HG03139 (cell line): ENCODE data around the gene GRK3.
"Not testable (repeated sequence)": the region's sequence is repeated elsewhere in the genome, so short reads cannot be mapped to it uniquely, and the experiment has no call there.

Experiments
- ATAC-seq: cut with Tn5 transposase; IDR thresholded peaks from one replicate; pipeline ENCODE4 v1.9.1; 2021; ENCODE audit not compliant: unreplicated experiment

GRK3 gene

DNA sequence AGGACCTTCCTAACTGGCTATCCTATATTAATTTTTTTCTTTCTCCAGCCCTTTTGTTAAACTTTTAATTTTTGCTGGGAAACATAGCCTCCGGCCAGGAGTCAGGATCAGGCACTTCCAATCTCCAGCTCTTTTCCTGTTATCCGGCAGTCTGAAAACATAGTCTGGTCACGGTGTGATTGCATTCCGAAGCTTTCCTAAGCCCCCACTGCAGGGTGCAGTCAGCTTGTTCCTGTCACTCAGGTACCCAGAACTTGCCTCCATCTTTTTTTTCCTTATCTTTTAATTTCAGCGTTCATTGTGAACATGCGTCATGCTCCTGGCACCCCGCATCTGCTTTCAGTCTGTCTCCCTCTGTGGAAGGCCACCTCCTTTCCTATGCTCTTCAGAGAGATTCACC, 59.4 kb downstream of the GRK3 start:
- no peak for ATAC-seq

DNA sequence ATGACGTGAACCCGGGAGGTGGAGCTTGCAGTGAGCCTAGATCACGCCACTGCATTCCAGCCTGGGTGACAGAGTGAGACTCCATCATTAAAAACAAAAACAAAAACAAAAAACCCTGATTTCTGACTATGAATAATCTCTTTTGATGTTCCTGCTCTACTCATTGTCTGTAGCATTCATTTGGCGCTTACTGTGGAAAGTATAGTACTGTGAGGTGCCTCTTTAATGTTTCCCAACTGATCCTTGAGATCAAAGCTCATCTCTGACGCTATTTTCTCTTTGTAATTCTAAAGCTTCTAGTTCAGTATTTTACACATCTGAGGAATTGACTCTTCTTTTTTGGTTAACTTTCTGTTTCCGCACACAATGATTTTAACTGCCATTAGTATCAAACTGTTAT, 60.0 kb downstream of the GRK3 start:
- no peak for ATAC-seq

DNA sequence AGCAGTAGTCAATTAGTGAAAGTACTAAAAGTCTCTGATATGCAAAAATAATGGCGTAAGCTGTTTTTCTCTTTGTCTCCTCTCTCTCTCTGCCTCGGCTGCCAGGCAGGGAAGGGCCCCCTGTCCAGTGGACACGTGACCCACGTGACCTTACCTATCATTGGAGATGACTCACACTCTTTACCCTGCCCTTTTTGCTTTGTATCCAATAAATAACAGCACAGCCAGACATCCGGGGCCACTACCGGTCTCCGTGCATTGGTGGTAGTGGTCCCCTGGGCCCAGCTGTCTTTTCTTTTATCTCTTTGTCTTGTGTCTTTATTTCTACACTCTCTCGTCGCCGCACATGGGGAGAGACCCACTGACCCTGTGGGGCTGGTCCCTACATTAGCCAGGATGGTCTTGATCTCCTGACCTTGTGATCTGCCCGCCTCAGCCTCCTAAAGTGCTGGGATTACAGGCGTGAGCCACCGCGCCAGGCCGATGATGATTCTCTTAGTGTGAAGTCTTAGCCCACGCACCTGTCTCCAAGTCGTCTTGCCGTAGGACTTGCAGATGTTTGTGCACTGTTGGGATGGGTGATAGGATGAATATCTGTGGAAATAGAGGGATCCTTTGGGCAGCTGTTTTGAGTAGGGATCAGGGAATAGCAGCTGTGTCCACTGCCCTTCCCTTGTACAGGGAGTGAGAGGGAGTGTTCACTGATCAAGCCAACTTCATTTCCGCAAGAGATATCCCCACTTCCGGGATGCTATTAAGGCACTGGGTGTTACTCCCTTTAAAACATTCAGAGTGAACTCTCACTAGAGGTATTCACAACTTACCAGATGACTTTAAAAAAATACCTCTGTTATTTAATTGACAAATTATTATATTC, 61.5 kb downstream of the GRK3 start:
- not testable (repeated sequence) for ATAC-seq

DNA sequence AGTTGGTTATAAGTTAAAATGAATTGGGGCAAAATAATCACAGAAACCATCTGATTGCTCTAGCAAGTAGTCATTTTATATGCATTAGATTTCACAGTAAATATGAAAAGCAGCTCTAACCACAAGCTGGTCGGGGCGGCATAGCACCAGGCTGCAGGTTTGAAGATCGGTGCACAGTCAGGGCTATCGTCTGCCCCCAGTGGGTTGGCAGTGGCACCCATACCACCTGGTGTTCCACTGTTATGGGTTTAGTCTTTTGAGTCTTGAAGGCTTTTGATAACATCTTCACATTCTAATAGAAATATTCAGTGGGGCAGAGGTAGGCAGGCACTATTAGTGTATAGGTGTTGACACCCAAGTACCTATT, 62.1 kb downstream of the GRK3 start:
- no peak for ATAC-seq

DNA sequence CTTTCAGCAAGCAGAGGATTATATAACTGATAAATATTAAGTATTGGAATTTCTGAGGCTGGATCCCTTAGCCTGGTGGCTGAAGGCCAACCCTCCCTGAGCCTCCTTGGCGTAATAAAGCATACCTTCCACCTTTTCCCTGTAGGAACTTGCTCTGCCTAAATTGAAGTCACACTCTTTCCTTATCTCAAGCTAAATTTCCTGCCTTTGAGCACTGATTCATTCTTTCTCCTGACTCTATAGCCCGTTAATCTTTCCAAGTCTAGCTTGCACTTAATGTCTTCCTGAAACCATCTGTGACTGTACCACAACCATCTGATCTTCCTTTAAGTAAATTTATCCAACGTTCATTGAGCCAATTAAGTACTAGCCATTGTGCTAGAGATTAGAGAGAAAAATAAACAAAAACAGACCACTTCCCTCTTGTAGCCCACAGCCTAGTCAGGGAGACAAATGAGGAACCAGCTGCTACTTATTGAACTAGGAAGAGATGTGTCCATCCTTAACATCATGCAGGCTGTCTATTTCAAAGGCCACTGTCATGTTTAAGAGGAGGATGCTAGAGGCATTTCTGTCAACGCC, 62.9 kb downstream of the GRK3 start:
- ATAC-seq = no peak

DNA sequence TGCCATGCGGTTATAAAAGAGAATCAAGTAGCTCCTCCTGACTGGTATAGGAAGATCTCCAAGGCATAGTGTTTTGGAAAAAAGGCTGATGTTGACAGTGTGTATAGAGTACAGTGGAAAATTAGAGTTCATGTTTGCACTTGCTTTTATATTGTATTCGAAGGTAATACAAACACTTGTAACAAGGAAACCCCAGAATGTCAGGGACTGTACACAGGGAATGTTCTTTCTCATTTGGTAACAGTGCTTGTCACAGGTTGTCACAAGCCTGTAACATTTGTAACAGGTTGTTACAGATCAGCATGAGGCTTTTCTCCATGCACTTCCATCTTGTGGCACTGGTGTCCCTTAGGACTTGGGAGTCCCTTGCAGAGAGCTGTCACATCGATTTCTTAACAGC, 64.0 kb downstream of the GRK3 start:
- ATAC-seq = no peak

DNA sequence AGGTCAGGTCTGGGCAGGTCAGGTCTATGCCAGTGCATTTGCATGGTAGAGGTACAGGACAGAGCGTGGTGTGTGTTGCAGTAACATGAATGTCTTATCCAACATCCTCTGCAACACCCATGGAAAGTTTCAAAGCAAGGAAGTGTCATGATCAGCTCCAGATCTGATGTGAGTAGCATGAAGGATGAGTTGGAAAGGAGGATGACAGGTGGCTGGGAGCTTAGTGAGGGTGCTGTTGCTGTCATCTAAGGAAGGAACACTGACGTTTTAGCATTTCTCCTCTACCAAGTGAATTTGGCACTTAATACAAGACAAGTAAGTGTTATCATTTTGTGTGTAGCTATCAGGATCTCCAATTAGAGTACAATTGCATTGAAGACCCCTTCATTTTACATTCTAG, 65.1 kb downstream of the GRK3 start:
- ATAC-seq = no peak

DNA sequence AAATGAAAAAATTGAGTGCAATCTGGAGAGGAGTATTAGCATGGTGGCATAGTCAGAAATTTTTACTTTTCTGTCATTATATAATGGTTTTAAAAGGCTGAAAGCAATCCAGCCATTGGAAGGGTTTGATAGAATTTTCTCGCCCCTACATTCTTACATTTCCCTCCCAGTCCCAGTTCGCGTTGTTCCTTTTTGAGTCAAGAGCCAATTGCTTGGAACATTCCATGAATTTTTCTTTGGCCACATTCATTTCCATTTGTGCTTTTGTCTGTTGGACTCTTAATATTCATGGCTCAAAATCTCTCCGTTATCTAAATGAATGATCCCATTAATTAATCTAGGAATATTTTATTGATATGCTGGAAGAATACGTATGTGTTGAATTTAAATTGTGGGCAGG, 66.0 kb downstream of the GRK3 start:
- ATAC-seq = no peak

DNA sequence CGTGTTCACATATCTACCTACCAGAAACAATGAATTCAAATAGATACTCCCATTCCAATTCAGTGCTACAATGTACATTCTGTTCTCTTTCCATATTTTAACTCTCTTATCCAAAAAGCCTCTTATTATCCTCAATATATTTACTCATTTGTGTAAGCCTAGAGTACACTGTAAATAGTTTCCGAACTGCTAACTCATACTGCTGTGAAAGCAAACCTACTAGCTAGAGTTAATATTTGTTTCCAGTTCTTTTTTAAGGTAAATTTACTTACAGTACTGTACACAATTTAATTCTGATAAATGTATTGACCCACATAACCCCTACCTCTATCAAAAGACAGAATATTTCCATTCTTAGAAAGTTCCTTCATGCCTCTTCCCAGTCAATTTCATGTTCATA, 71.8 kb downstream of the GRK3 start:
- ATAC-seq = no peak

DNA sequence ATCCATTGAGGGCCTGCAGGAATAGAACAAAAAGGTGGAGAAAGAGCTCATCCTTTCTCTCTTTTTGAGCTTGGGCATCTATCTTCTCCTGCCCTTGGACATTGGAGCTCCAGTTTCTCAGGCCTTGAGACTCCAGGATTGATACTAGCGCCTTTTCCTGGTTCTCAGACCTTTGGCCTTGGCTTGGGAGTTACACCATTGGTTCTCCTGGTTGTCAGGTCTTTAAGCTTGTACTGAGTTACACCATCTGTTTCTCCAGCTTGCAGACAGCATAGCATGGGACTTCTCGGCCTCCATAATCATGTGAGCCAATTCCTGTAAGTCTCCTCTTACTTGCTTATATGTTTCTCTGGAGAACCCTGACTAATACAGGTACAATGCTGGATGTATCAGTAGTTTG, 72.6 kb downstream of the GRK3 start:
- ATAC-seq = no peak

DNA sequence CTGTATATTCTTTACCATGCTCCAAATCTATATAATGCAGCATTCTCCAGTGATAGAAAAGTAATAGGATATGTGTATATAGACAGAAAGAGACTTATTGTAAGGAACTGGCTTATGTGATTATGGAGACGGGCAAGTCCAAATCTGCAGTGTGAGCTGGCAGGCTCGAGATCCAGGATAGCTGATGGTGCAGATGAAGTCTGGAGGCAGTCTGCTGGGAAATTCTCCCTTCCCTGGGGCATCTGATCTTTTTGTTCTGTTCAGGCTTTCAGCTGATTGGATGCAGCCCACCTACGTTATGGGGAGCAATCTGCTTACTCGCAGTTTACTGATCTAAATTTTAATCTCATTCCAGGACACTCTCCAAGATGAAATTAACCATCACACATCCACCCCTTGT, 73.2 kb downstream of the GRK3 start:
- no peak for ATAC-seq

DNA sequence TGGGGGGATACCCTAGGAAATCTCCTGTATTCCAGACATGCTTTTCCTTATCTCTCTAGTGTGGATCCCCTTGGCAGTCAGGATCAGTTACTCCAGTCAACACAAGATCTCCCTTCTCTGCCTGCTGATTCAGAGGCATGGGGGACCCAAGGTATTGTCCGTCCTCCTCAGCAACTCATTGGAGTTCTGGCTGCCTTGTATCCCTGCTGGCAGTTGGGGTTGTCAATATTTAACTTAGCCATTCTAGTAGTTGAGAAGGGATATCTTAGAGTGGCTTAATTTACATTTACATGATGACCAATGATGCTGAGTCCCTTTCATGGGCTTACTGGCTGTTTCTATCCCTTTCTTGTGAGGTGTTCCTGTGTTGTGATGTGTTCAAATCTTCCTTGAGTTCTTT, 74.2 kb downstream of the GRK3 start:
- ATAC-seq = no peak

DNA sequence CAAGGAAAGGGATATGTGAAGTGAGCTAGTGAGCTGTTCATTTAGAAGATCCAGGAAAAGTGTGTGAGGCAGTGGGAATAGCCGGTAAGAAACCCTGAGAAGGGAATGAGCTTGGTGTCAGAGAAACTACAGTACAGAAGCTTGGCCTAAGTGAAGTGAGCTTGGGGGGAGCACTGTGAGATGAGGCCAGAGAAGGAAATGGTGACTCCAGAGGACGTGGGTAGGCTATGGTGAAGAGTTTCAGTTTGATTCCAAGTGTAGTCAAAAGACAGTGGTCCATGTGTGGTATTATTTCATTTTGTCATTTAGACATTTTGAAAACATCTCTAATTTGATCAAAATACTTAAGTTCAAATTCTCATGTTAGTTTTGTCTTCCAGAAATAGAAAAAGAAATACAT, 77.2 kb downstream of the GRK3 start:
- ATAC-seq = no peak

DNA sequence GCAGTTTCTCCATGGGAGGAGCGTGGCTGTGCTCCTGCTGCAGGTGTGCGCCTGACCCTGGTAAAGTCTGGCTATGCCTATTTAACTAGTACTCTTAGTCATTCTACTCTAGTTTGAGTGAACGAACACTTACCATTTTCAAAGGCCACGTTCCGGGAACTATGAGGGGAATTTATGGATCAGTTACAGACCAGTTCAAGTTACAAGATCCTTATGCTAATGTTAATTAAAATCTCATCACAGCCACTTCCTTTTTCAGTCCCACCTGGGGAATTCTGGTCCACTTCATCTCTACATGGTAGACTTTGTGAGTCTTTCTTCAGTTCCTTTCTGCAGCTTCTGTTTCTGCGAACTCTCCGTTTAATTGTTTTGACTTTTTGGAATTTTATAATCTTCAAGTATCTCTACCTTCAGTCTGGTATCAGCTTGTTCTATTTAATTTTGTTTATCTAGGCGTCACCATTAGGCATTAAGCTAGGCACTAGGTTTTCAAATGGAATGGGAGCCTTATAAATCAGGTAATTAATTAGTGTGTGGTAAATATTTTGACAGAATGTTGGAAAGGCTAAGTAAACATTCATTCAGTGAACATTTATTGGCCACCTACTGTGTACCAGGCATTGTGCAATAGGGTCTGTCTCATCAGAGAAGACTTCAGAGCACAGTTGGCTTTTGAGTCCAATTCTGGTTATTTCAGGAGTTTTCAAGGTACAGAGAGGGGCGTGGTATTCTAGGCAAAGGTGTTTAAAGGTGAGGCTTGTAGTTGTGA, 78.9 kb downstream of the GRK3 start:
- no peak for ATAC-seq

DNA sequence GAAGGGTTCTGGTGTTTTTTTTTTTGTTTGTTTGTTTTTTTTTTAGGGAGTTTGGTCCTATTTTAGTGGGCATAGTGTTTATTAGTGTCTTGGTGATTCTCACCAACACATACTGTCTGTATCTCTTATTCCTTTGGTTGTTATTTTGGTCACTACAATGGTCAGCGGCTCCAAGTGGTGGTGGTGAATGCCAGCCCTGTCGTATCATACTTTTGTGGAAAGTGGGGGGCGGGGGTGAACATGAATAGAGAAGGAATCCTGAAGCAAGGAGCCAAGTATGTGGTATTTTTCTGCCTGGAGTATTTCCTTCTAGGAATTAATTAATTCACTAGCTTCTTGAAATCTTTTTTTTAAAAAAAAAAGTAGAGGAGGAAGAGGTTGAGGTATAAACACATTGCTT, 79.6 kb downstream of the GRK3 start:
- ATAC-seq = no peak

DNA sequence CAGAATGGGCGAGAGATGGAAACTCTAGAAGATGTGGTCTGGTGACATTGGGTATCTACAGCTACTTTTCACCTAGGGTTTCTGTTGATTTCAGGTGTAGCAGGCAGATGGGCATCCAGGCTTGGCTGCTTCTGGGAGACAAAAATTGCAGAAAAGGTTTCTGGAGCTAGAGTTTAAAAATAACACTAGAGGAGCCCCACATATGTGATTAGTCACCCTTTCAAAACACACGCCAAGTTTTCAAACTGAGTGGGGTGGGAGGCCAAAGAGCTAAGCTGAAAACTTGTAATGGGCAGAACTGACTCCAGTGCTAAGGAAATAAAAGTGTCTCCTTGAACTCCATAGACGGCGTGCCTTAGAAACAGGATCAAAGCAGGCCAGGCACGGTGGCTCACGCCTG, 80.8 kb downstream of the GRK3 start:
- ATAC-seq = no peak

DNA sequence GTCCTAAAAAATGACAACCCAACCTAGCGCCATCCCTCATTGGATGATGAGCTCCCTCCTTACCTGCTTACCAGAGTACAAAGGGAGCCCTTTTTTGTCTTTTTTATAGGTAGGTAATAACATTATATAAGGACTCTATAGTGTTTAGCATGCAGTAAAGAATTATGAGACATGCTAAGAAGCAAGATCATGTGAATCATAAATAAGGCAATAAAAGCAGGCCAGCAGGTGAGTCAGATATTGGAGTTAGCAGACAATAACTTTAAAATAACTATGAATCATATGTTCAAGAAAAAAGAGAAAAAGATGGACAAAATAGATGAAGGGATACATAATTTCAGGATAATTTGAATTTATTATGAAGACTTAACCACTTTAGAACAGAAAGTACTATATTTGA, 81.5 kb downstream of the GRK3 start:
- no peak for ATAC-seq

DNA sequence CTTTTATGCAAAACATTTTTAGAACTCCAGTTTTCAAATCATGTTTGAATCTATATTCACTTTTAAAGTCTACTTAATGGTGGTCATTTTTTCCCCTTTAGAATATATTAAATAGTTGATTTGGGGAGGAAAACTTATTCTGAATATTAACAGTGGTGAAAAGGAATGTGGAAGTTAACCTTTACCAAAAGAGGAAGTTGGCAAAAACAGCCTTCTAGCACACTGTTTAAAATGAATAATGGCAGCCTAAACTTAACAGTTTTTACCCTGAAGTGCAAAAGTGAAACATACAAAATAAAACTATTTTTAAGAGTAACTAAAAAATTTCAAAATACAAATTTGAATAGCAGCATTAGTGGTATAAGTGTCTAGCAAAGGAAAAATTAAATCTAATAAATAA, 86.4 kb downstream of the GRK3 start:
- no peak for ATAC-seq

DNA sequence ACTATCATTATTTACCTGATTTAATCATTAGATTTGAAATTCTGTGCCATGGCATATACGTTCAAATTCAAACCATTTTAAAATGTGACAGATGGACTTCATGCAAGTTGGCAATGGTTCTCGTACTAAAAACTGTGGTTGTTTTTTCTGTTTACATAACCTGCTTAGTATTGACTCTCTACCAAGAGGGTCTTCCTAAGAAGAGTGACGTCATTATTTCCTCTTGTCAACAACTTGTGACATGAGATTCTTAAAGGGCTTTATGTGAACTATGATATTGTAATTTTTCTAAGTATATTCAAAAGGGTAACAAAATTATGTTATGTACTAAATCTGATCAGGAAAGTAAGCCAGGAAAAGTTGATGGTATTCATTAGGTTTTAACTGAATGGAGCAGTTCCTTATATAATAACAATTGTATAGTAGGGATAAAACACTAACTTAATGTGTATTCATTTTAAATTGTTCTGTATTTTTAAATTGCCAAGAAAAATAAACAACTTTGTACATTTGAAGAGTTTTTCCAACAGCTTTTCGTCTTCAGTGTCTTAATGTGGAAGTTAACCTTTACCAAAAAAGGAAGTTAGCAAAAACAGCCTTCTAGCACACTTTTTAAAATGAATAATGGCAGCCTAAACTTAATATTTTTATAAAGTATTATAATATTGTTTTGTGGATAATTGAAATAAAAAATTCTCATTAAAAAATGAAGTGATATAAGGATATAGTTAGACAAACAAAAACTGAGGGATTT, 87.0 kb downstream of the GRK3 start:
- ATAC-seq = no peak

DNA sequence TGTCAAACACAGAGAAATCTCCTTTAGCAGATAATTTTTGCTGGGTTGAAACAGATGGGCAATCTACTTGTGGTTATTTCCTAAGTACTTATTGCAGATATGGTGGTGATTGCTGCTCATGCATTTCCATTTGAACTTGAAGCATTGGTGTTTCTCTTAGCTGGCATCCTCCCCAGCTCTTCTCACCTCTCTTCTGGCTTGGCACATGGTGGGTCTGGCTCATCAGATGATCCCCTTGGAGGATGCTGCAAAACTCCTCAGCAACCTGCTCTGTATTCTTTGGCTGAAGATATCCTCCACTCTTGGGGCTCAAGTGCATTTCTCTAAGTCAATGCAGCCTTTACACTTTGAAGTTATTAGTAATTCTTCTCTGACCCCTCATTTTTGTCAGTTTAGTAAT, 90.2 kb downstream of the GRK3 start:
- no peak for ATAC-seq

DNA sequence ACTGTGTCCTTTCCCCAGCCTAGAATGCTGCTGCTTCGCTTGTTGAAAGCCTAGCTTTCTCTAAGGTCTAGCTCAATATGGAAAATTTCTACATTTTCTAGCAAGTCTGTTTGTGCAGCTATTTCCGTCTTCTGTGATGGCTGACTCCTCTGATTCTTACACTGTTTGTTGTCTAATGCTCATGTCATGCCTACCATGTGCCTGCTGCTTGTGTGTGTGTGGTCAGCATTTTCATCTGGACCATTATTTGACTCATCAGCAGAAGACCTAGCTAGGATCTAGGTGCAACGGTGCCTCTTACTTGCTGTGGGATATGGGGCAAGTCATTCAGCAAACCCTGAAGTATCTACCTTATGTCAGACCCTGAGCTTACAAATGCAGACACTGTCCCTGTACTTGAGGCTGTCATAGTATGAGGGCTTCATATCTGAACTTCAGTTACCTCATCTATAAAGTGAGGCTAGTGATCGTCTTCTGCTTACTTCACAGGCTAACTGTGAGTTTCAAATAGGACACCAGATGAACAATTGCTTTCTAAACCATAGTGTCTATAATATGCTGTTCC, 91.0 kb downstream of the GRK3 start:
- ATAC-seq = no peak
